Measurements from ENCODE around the gene LDOC1. TPM values are rescaled to one million over a fixed set of nuclear protein-coding genes. Genes with fewer than 3 reads are reported as not detected.

LDOC1 gene
- total RNA-seq (2021): 25.6 and 27.0 TPM in 2 replicates
- long read RNA-seq, transcript LDOC1-201 (1 exons, 1,381 nt): major isoform, 78 of 80 reads
- long read RNA-seq, partial matches to known transcripts: 0 of 80 reads
- long read RNA-seq, other reads (novel, unspliced or antisense): 2 of 80 reads

DNA sequence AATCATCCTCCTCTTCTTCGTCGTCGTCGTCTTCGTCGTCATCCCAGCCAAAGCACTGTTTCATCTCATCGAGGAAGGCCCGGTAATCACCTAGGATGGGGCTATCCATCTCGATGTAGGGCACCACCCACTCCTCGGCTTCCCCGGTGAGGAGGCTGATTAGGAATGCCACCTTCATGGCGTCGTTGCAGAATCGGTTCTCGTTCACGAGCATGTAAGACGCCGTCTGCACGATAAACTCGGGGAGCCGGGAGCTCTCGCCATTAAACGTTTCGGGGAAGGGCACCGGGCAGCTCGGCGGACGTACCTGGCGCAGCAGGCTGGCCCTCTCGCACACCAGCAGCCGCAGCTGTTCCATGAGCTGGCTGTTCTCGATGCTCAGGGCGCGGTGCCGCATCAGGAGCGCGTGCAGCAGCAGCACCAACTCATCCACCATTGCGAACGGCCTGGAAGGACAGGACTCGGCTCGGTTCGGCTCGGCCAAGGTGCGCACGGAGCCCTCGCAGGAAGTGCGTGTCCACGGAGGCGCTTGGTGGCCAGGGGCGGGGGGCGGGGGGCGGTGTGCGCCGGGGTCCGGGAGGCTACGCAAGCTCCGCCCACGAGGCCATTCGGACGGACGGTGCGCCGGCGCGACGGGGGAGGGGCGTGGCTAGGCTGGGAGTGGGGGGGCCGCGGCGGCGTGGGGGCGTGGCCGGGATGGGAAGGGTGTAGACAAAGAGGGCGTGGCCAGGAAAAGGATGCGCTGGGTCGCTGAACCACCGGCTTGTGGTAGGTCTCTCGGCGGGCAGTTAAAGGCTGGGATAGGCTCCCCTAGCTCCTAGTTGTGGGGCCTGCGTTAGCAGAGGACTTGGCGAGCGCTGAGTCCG lies at the start of gene LDOC1:
TSS of gene LDOC1 (minus strand) at position 544 of the 866 bp plus-strand sequence. CDS start at position 436, 108 bp downstream.
- Histone ChIP-seq H3K23ac (ENCODE audit: insufficient read length, low read depth, low read length) (no peak within 1 kb of the TSS), H3K56ac (ENCODE audit: insufficient read length, low read depth, low read length) (peak within 1 kb of the TSS; percentile 66), H3K18ac (ENCODE audit: insufficient read length, low read depth, low read length) (peak within 1 kb of the TSS; percentile 94), H3K14ac (ENCODE audit: insufficient read depth, low read length) (peak within 1 kb of the TSS; percentile 99), H2BK5ac (ENCODE audit: insufficient read length, low read length) (no peak within 1 kb of the TSS), H2AK5ac (ENCODE audit: insufficient read length, low read length) (no peak within 1 kb of the TSS), H3T11ph (ENCODE audit: low read length) (no peak within 1 kb of the TSS), H3K79me1 (ENCODE audit: insufficient read depth, low read depth, low read length, poor library complexity, severe bottlenecking) (no peaks in the 10 kb centered on the region), H2BK120ac (ENCODE audit: low read depth, low read length, poor library complexity, severe bottlenecking) (no peak within 1 kb of the TSS), H2BK12ac (ENCODE audit: insufficient read length, low read depth, low read length) (no peak within 1 kb of the TSS), H3K79me2 (ENCODE audit: insufficient read depth, low read length) (no peaks in the 10 kb centered on the region), H3K23me2 (ENCODE audit: insufficient read length, low read depth, low read length, poor library complexity, severe bottlenecking) (peaks cover 7% of the 10 kb centered on the region), H3K27me3 (ENCODE audit: insufficient read depth, low read length) (no peaks in the 10 kb centered on the region), H3K4me2 (ENCODE audit: insufficient read depth, insufficient read length, low read length) (peak within 1 kb of the TSS; percentile 91), H3K9ac (ENCODE audit: extremely low read depth, insufficient read length, low read length) (peak within 1 kb of the TSS; percentile 81), H2AFZ (ENCODE audit: low read length) (no peak within 1 kb of the TSS), H2BK15ac (ENCODE audit: low read depth, low read length) (no peak within 1 kb of the TSS), H2BK20ac (ENCODE audit: low read depth, low read length, poor library complexity, severe bottlenecking) (no peak within 1 kb of the TSS), H3K4ac (ENCODE audit: low read depth, low read length) (no peak within 1 kb of the TSS), H3K9me3 (ENCODE audit: control insufficient read depth, low read depth, low read length) (peaks cover 13% of the 10 kb centered on the region), H4K5ac (ENCODE audit: insufficient read length, low read depth, low read length) (peak within 1 kb of the TSS; percentile 91), H4K20me1 (ENCODE audit: control insufficient read depth, insufficient read depth, insufficient read length) (no peaks in the 10 kb centered on the region), H4K91ac (ENCODE audit: insufficient read length, low read depth, low read length) (no peak within 1 kb of the TSS), H4K8ac (replicated peaks; ENCODE audit: insufficient read length, low read depth, low read length) (no peak within 1 kb of the TSS), H3K27ac (ENCODE audit: insufficient read length, low read depth, low read length) (no peak within 1 kb of the TSS), H3K4me1 (ENCODE audit: insufficient read depth, low read length) (no peaks in the 10 kb centered on the region)
- peak; percentile 90 for DNase-seq
- H3K4me3 Mint-ChIP-seq: peak within 1 kb of the TSS; percentile 82 to 88
- TF ChIP-seq, protein P1, sequence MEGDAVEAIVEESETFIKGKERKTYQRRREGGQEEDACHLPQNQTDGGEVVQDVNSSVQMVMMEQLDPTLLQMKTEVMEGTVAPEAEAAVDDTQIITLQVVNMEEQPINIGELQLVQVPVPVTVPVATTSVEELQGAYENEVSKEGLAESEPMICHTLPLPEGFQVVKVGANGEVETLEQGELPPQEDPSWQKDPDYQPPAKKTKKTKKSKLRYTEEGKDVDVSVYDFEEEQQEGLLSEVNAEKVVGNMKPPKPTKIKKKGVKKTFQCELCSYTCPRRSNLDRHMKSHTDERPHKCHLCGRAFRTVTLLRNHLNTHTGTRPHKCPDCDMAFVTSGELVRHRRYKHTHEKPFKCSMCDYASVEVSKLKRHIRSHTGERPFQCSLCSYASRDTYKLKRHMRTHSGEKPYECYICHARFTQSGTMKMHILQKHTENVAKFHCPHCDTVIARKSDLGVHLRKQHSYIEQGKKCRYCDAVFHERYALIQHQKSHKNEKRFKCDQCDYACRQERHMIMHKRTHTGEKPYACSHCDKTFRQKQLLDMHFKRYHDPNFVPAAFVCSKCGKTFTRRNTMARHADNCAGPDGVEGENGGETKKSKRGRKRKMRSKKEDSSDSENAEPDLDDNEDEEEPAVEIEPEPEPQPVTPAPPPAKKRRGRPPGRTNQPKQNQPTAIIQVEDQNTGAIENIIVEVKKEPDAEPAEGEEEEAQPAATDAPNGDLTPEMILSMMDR (conservative IDR thresholded peaks at IDR 0.05): no peak
- H3K27me3 Mint-ChIP-seq (ENCODE audit: low read depth): no peaks in the 10 kb centered on the region
- WGBS (ENCODE audit: extremely low coverage, insufficient read length, low lambda C conversion rate): no CpG with 5 or more reads among the region's 83 CpGs
- H3K27ac Mint-ChIP-seq: peak within 1 kb of the TSS; percentile 50 to 92 (median 75); a peak in 6 of 7 replicates
- H3K4me1 Mint-ChIP-seq: peaks cover 15 to 26% of the 10 kb centered on the region in 2 experiments
- peaks cover 69 to 78% of the 10 kb centered on the region in 2 experiments for H3K9me3 Mint-ChIP-seq
- H3K36me3 Mint-ChIP-seq (ENCODE audit: insufficient read depth in 1 of 3, low read depth in 3 of 3): peaks cover 6 to 14% (median 12%) of the 10 kb centered on the region in 3 experiments; a peak in 5 of 7 replicates

Measured in H9 (cell line).